NOMO-1 treated with dmso at 0.1 percent for 144 hours (cell line): Measurements from ENCODE around the gene TRAIP.
"Not testable (repeated sequence)": the region's sequence is repeated elsewhere in the genome, so short reads cannot be mapped to it uniquely, and the experiment has no call there.

Experiments used
- DNase-seq: peaks from one replicate; lab custom pipeline; 2025; ENCODE audit not compliant: unreplicated experiment; lab: John Stamatoyannopoulos, UW

Gene TRAIP

DNA sequence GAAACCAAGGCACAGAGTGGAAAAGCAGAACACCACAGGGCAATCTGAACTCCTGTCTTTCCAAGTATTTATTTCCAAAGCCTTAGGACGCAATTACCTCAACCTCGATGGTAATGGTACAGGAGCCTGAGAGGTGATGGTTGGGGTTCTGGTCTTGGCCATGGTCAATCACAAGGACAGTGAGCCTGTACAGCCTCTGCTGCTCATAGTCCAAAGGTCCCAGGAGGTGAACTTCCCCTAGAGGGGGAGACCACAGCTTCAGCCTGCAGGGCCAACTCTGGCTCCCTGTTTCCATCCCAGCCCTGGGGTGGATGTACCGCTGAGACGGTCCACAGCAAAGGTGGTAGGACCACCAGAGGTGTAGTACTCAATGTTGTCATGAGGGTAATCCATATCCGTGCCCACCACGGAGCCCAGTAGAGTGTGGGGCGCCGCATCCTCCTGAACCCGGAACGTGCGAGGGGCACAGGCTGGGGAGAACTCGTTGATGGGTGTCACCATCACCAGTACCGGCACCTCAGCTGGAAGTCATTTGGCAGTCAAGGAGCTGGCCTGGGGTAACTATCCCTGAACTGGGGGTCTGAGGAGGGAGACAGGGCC lies 62.8 kb downstream of the TRAIP start:
- DNase-seq, result no peak

DNA sequence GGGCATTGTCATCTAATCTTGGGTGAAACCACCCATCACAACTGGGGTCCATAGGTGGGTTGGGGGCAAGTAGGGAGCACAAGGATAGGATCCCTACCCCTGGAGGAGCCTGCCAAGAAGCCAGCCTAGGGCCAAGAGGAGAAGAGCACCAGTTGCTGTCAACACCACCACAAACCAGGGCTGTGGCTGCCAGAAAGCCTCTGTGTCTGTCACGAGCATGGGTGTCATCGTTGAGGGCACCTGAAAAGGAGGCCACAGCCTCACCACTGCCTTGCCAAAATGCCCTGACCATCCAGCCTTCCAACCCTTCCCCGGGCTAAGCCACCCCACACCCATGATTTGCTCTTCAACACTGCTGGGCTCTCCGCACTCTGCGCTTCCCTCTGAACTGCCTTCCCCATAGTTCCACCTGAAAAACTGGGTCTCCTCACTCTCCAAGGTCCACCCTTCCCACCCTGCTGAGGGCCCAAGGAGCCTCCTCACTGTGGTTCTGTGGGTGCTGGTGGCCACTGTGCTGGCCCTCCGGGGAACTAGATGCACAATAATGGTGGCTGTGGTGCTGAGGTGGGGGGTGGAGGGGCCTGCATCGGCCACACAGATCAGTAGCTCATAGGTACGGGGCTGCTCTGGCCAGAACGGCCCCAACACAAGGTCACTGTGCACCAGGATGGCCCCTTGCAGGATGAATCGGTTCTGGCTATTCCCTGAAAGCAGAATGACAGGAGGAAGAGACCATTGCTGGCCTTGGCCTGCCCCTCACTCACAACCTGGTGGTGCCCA lies 63.8 kb downstream of the TRAIP start:
- DNase-seq, result no peak

DNA sequence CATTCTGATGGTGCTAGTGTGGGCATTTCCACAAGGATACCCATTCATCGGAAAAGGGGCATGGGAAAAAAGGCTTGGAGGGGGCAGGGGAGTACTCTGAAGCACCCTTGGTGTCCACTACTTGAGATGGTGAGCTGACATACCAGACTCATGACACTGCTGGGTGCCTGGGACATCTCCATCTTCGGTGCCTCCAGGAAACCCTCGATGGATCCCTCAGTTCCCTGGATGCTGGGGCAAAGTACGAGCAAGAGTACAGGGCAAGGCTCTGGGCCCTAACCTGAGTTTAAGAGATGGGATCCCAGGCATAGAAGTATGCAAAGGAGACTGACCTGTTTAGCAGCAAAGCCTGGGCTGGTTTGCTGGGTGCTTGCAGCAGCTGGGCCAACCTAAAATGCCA lies 64.8 kb downstream of the TRAIP start:
- DNase-seq, result no peak

DNA sequence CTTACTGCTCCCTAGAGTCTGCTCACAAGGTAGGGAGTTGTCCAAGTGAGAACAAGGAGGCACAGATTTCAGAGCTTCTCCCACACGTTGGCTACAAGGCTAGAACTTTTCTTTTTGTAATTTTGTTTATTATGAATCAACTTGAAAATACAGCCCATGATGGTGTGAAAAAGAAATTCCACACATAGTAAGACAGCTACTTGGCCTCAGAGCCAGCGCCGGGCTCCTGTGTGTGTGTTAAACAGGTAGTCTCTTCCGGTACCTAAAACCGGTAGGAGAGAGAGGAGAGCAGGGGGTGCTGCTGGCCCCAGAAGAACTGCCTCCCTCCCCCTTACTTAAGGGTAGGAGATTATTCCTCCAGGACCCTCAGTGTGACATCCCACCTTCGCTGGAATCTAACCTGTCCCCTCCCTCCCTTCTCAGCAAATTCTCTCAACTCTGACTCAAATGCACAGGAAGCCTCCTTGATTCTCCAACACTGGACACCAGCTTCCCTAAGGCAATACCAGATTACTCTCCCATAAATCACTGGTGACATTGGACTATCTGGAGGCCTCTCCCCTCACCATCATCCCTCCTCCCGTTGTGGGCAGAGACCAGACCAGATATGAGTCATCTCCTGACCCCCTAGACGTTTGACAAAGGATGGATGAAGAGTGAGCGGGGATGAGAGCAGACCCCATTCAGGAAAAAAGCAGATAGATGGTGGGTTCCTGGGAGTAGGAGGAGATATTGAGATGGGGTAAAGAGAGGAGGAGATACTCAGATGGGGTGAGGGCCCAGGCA lies 65.5 kb downstream of the TRAIP start:
- no peak for DNase-seq

DNA sequence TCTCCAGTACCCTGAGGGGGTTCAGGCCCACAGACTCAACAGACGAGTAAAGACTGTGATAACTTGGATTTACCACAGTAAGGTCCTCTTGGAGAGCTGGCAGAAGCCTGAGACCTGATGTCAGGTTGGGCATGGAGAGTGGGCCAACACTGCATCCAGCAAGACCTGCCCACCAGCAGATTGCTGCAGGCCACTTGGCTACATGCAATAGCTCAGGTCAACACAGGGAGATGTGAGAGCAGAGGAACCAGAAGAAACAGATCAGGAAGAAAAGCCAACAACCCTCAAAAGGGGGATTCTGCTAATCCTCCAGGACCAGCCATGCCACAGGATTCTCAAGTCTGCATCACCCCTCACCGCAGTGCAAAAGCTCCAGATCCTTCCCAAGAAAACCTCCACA lies 68.3 kb downstream of the TRAIP start:
- DNase-seq, result no peak

DNA sequence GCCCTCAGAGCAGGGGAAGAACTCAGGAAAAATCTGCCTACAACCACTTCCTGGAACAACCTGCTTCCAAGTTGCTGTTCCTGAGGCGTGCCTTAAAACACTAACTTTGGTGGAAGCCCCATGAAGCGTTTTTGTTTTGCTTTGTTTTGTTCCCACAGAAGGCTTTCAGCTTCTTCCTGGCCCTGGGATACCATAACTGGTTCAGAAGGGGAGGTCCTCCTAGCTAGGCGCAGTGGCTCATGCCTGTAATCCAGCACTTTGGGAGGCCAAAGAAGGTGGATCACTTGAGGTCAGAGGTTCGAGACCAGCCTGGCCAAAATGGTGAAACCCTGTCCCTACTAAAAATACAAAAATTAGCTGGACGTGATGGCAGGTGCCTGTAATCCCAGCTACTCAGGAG lies 68.8 kb downstream of the TRAIP start:
- no peak for DNase-seq

DNA sequence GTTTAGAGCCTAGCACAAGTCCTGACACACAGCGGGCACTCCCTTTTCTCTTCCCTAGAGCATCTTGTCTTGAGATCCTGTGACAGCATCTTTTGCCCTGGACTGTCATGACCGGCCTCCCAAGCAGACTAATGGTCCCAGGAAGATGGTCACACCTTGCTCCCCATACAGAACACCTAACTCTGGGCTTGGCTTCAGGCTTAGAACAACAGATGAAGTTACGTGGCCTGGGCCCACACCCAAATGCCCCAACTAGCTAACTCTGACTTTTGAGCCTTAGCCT lies 69.2 kb downstream of the TRAIP start:
- no peak for DNase-seq

DNA sequence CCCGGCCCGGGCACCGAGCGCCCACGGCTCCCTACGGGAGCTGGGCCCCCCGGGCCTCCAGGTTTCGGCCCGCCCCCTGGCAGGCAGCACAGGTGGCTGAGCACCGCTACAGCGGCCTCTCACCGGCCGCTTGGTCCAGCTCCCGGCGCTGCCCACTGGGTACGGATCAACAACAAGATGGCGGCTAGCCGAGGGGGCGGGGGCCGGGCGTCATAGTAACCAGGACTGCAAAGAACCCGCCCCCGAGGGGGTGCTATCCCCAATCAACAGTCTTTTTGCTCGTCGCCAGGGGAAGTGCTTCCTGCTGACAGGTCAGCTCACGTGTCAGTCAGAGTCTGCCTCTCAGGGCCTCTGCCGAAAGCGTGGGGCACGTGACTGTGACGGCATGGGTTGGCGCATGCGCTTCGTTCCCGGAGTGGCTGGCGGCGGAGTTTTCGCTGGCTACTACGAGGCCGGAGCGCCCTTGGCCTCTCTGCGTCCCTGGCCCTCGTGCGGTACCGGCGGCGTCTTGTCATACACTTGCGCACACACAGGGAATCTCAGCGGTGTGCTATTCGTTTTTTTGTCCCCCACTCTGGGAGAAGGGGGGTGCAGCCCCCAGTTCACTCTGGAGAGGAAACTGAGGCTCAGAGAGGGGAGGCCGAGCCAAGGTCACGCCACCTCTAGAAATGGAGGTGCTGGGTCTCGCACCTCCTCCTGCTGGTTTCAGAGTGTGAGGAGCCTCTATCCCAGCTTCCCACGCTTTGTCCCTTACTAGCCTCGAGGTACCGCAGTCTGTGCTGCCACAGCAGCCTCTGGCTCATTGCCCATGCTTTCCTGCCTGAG lies 69.8 kb downstream of the TRAIP start, which contains the start of gene IP6K1:
TSS of gene IP6K1 (minus strand) at position 186 of the 825 bp plus-strand sequence. CDS start 38,502 bp downstream, outside the sequence.
- DNase-seq, result peak; percentile 99

DNA sequence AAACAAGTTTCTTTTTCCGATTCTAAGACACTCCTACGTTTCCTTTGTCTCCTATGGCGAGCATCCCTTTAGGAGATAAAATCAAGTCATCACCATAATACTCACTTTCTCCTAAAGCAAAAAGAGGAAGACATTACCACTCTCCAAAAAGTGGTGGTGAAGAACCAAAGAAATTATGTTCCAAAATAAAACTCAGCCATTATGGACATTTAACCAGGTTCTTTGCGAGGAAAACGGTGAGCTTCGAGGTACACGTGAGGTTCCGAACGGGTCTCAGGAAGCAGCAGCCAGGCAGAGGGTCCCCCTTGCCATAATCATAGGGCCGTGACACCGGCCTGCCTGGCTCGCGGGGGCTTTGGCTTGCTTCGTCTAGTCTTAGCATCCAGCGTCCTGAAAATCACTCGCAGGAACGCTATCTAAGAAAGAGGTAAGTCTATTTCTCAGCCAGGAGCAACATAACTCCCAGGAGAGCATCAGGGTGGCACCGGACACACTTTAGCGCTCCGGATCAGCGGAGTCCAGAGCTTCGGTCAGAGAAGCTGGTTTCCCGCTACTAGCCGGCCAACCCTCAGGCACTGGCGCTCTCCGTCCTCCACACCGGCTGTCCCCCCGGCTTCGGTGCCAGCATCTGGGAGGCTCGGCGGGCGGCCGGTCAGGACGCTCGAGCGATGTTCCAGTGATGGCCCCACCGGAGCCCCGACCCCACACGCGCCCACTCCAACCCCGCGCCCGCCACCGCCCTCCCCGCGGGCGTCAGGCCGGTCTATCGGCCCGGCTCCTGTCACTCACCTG lies 70.6 kb downstream of the TRAIP start:
- DNase-seq, result no peak

DNA sequence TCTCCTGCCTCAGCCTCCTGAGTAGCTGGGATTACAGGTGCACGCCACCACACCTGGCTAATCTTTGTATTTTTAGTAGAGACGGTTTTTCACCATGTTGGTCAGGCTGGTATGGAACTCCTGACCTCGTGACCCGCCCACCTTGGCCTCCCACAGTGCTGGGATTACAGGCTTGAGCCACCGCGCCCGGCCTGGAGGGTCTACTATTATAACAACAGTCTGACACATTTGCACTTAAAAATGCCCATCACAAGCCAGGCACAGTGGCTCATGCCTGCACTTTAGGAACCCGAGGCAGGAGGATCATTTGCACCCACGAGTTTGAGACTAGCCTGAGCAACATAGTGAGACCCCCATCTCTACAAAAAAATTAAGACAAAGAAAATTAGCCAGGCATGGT lies 74.1 kb downstream of the TRAIP start:
- DNase-seq, result not testable (repeated sequence)

DNA sequence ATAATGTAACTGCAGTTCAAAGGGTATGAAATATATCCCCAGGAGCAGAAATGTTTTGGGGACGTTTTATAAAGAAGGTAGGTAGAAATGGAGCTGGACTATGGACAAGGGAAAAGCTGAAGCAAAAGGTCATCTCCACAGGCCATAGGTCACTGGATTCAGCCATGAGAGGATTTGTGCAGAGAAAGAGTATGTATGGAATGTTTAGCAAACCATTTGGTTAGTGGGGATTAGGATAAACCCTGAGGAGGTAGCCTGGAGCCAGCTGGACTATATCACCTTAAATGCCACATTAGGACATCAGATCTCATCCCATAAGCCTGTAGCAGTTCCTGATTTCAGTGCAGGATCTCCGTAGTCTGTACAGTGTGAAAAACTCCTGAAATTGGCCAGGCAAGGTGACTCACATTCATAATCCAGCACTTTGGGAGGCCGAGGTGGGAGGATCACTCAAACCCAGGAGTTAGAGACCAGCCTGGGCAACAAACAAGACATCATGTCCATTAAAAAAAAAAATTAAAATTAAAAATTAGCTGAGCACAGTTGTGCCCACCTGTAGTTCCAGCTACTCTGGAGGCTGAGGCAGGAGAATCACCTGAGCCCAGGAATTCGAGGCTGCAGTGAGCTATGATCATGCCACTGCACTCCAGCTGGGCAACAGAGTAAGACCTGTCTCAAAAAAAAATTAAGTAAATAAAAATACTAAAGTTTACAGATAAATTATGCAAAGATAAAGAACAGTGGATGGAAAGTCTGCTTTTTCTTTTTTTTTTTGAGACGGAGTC lies 74.8 kb downstream of the TRAIP start:
- DNase-seq, result no peak

DNA sequence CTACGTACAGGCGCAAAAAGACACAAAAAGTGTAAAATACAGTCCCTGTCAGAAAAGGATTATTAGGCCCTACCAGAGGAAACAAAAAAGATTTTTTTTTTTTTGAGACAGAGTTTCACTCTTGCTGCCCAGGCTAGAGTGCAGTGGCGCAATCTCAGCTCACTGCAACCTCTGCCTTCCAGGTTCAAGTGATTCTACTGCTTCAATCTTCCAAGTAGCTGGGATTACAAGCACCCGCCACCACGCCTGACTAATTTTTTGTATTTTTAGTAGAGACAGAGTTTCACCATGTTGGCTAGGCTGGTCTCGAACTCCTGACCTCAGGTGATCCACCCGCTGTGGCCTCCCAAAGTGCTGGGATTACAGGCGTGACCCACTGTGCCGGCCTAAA lies 75.4 kb downstream of the TRAIP start:
- DNase-seq, result not testable (repeated sequence)

DNA sequence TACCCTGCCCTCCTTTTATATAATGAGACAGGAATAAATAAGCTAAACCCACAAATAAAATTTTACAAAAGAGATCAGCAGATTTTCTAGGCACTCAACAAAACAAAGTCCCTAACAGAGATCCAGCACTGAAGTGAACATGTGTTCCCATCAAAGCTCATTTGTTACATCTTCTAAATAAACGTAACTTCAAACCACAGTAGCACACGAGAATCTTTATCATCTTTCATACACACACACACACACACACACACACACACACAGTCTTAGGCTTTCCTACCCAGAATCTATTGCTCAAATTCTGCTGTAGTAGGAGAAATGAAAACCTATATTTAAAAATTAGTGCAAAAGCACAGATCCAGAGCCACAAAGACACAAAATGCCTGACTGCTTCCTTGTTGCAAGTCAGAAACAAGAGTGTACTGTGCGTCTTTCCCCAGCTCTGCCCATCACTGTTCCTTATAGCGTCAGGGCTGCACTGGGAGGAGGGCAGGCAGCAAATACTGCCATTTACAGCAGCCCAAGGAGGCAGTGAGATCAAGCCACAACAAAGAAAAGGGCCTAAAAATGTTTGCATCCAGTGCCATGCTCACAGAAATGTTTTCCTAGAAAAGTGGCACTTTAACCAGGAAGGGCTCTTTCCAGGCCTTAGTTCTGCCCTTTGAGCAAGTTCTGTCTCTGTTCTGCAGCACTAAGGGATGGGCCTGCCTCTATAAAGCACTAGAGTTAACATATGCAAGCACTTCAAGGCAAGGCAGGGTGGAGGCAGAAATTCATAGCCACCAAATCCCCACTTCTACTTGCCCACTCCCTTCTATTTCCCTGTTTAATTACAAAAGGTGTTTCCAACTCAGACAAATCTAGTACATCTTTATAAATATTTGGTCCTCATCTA lies 76.0 kb downstream of the TRAIP start:
- no peak for DNase-seq

DNA sequence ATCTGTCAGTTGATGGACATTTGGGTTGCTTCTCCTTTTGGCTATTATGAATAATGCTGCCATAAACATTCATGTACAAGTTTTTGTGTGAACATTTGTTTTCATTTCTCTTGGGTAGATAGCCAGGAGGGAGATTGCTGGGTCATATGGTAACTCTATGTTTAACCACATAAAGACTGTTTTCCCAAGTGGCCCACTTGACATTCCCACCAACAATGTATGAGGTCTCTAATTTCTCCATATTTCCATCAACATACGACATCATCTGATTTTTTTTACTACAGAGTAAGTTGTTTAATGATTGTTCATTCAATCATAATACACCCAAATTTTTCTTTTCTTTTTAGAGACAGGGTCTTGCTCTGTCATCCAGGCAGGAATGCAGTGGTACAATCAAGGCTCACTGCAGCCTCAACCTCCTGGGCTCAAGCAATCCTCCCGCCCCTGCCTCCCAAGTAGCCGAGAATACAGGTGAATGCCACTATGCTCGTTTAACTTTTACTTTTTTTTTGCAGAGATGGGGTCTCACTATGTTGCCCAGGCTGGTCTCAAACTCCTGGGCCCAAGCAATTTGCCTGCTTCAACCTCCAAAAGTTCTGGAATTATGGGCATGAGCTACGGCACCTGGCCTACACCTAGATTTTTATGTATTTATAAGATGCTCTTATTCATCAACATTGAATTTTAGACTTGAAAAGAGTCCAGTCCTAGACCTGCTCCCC lies 76.8 kb downstream of the TRAIP start:
- no peak for DNase-seq
